Cerebellar cortex (tissue), 1 donor: ENCODE data around the gene KRT6B.
"Not testable (repeated sequence)": the region's sequence is repeated elsewhere in the genome, so short reads cannot be mapped to it uniquely, and the experiment has no call there.

Experiments
- DNase-seq: peaks from one replicate; pipeline ENCODE4 v3.0.0-alpha.2; 2015; ENCODE audit warnings: low spot score

The KRT6B gene

GRCh38 chr12:52413202-52413601 is 38.7 kb downstream of the KRT6B start:
- DNase-seq: no peak

- no peak for DNase-seq
Observed at GRCh38 chr12:52411815-52412214, 40.1 kb downstream of the KRT6B start.

- DNase-seq: not testable (repeated sequence)
Observed at GRCh38 chr12:52410589-52411248, 41.2 kb downstream of the KRT6B start.

GRCh38 chr12:52407918-52408317 is 44.0 kb downstream of the KRT6B start:
- no peak for DNase-seq

GRCh38 chr12:52405922-52406385 is 46.0 kb downstream of the KRT6B start, which contains the start of gene KRT82:
Gene KRT82, minus strand, starts transcription at chr12:52406335. Its CDS starts 58 bp downstream, at chr12:52406277.
- no peak for DNase-seq

GRCh38 chr12:52404951-52405350 is 47.0 kb downstream of the KRT6B start:
- no peak for DNase-seq

GRCh38 chr12:52403561-52403960 is 48.4 kb downstream of the KRT6B start:
- no peak for DNase-seq

GRCh38 chr12:52402873-52403540 is 48.9 kb downstream of the KRT6B start:
- no peak for DNase-seq

- no peak for DNase-seq
Observed at GRCh38 chr12:52402377-52402776, 49.6 kb downstream of the KRT6B start.

- no peak for DNase-seq
Observed at GRCh38 chr12:52401926-52402325, 50.0 kb downstream of the KRT6B start.

- no peak for DNase-seq
Observed at GRCh38 chr12:52401526-52401925, 50.4 kb downstream of the KRT6B start.

- no peak for DNase-seq
Observed at GRCh38 chr12:52400906-52401305, 51.0 kb downstream of the KRT6B start.

GRCh38 chr12:52399756-52400155 is 52.2 kb downstream of the KRT6B start:
- no peak for DNase-seq

GRCh38 chr12:52398176-52398575 is 53.8 kb downstream of the KRT6B start:
- DNase-seq: no peak

GRCh38 chr12:52396656-52397055 is 55.3 kb downstream of the KRT6B start:
- DNase-seq: no peak
